Measurements from ENCODE around the gene PFDN1.

PFDN1 gene

DNA sequence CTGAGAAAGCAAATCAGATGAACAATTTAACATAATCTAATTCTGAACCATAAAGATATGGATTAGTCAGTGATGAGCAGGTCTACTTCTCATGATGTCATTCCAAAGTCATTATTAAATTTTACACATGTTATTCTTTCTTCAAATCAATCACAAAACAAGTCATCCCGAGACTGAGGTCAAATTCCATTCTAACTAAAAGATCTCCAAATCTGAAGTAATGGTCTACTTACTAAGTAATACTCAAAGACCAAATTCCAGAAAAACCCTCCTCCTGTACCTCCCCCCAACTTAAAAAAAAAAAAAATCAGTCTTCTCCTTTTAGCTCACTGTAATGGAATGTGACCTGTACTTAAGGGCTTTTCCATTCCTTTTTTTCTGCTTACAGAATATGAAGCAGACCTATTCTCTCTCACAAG is 4.7 kb downstream of the PFDN1 start:
- no peak for DNase-seq (ENCODE audit: low read depth in 2 of 2, low spot score in 1 of 2)

DNA sequence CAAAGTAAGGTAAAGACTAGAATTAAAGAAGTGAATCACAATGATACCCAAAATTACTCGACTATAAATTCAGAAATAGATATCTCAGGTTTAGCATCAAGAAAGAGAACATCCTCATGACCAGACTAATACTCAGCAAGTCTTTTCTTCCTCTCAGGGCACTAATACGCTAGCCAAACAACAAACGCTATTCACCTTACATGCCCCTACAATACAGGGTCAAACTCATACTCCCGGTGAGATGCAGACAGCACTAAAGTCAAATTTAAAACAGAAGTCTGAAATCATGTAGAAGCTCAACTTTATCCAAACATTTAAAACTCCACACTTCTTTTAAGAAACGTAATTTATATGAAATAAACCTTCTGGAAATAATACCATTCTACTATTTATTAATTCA is 5.6 kb downstream of the PFDN1 start:
- DNase-seq (ENCODE audit: low read depth in 2 of 2, low spot score in 1 of 2) = no peak

DNA sequence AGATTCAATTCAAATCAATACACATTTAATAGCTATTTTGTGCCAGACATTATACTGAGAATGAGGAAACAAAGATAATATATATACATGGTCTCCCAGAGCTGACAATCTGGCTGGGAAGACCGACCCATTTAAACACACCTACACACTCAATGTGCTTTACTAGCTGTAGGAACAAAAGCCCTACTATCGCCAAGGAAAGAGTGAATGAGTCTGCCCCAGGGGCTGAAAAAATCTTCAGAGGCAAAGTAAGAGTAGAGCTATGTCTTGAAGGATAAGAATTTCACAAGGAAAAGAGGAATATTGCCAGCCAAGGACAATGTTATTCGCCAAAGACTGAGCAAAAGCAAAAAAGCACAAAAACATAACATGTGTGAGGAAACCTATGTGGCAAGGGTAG is 6.6 kb downstream of the PFDN1 start:
- DNase-seq (ENCODE audit: low read depth in 2 of 2, low spot score in 1 of 2) = no peak

DNA sequence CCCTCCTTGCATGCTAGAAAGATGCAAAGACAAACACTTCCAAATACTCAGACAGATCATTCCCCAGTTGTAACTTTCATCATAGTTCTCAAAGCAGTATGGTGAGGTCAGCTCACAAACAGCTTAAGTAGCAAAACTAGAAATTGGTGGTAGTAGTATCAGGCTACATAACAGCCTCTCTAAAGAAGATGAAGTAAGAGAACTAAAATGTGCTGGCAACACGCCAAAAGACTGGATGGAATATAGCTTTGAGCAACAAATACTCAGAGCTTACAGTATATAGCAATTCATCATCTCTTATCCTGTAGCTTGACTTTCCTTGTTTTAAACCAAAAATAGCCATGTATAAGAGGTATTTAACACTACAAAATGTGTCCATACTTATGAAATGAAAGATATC is 7.5 kb downstream of the PFDN1 start:
- no peak for DNase-seq (ENCODE audit: low read depth in 2 of 2, low spot score in 1 of 2)

DNA sequence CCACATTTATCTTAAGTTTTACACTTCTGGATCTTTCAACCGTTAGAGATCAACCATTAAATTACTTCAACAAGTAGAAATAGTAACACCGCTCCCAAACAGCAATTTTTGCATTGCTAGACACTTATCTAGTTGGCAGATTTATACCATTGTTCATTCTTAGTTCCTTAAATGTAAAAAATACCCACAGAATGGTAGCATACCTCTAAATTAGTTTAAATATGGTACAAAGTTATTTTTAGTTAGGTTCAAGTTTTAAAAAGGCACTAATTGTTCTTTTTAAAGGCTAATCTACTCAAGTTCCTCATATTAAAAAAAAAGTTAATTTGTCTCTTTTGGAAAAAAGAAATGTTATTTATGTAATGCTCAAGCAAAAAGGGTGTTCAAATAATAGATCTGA is 8.1 kb downstream of the PFDN1 start:
- no peak for DNase-seq (ENCODE audit: low read depth in 2 of 2, low spot score in 1 of 2)

DNA sequence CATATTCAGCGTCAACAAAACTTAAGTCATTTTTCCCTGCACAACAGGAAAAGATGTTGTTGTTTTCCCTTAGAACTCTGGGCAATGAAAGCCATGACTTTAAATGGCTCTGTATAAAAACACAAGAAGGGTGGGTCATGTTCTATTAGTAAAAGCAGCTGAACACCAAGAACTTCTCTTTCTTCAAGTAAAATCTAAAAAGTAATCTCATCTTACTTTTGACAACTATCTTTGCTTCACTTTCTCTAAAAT is 9.1 kb downstream of the PFDN1 start:
- DNase-seq (ENCODE audit: low read depth in 2 of 2, low spot score in 1 of 2) = no peak

DNA sequence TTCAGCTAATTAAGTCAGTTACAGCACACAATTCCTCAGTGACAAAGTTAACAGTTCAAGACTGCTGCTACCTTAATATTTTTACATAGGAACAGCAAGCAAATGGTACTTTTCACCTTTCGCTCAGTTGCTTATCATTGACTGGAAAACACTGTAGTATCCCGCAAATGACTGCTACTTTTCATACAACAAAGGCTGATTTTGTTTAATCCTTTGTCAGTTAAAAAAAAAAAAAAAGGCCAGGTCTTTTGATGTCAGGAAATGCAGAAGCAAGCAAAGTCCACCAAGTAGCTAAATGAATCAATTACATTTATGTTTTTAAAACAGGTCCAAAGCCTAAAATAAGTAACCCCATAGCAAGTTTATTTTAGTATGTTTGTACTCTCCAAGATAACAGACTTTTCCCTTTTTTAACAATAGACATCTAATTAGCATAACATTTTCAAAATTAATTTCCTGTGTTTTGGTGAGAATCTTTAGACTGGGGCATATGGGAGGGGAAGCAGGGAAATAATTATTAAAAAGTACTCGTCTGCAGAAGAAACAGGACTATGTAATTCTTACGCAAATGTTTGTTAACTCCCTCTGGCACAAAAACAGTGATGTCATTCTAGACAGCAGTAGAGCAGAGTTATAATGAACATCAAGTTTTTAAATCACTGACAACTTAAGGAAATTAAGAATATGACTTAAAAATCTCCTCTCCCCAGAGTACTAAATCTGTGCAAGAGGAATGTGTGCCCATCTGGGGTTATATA is 9.6 kb downstream of the PFDN1 start:
- DNase-seq (ENCODE audit: low read depth in 2 of 2, low spot score in 1 of 2) = no peak

DNA sequence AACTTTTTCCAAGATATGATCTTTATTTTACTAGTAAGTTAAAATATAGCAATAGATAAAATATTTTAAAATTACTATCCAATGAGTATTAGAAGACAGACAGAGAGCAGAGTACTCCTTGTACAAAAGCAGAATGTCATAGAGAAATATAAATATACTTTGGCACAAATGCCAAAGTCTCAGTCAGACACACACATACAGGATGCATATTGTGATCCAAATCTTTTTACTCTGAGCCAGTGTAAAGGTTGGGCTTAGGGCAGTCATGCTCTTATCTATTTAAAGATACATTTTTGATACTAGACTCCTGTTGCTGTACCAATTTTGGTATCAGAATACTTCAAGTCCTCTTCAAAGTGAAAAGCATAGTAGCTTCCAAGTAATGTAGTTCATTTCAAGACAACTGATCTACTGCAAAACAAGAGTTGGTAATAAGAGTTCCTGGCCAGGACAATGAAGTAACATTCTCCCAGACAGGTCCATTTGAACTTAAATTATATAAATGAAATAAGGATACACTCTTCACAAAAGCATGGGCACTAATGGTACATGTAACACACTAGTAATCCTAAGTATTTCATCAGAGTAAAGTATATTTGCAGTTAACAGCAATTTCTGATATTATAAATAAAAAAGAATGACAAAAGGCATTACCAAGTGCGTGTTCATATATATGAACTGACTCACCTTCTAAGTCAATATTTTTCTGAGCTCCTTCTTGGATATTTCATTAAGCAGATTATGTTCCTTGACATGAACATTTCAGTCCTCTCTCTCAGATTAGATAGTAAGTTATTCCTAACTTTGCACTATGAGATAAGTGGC is 10.5 kb downstream of the PFDN1 start:
- no peak for DNase-seq (ENCODE audit: low read depth in 2 of 2, low spot score in 1 of 2)

DNA sequence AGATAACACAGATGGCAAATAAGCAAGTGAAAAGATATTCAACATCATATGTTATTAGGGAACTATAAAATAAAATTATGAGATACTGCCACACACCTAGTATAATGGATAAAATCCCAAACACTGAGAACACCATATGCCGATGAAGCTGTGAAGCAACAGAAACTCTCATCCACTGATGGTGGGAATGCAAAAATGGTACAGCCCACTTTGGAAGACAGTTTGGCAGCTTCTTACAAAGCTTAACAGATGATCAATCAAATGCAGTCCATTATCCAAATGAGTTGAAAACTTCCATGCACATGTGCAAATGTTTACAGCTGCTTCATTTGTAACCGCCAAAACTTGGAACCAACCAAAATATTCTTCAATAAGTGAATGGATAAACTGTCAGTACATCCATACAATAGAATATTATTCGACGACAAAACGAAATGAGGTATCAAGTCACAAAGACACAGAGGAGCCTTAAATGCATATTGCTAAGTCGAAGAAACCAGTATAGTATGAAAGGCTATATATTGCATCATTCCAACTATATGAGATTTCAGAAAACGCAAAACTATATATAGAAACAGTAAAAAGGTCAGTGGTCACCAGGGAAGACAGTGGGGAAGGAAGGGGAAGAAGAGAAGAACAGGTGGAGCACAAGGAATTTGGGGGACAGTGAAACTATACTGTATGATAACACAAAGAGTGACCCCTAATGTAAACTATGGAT is 14.9 kb downstream of the PFDN1 start:
- DNase-seq (ENCODE audit: low read depth in 2 of 2, low spot score in 1 of 2) = no peak

DNA sequence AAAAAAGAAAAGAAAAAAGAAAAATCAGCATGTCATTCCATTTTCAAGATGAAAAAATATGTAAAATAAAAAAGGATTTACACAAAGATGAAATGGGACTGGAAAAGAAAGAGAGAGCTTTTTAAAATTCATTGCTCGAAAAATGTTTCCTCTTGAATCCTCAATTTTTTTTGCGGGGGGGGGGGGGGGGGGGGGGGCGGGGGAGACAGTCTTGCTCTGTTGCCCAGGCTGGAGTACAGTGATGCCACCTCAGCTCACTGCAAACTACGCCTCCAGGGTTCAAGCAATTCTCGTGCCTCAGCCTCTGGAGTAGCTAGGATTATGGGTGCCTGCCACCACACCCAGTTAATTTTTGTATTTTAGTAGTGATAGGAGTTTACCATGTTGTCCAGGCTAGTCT is 16.5 kb downstream of the PFDN1 start:
- DNase-seq (ENCODE audit: low read depth in 2 of 2, low spot score in 1 of 2) = no peak

DNA sequence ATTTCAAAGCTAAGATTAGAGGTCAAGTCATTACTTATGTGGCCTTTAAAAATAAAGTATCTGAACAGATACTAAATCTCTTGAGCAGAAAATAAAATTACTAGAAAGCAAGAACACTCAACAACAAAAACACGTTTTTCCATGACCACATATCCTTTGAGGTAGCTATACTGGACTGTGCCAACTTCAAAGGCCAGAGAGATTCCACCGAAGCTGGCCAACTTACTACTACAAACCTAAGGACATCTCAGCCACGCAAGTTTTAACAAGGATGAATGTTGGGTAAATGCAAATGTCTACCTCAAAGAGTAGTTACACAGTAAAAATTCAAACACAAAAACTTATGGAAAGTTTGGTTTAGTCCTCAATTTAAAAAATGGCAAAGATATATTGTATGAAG is 18.9 kb downstream of the PFDN1 start:
- DNase-seq (ENCODE audit: low read depth in 2 of 2, low spot score in 1 of 2) = no peak

DNA sequence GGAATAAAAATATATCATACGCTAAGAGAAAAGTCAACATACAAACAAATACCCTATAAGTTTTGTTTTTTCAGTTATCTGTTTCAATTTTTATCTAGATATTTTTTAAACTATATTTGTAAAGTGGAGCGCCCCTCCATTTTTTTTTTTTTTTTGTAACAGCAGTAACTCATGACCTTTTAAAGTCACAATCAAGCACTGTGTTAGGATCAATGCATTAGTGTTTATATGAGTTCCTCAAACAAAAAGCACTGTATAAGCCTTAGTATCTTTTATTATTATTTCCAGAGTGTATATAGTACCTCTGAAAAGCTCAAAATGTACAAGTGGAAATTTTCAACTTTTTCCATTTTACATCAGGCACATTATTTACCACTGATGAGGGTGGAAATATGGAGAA is 20.6 kb downstream of the PFDN1 start:
- no peak for DNase-seq (ENCODE audit: low read depth in 2 of 2, low spot score in 1 of 2)

DNA sequence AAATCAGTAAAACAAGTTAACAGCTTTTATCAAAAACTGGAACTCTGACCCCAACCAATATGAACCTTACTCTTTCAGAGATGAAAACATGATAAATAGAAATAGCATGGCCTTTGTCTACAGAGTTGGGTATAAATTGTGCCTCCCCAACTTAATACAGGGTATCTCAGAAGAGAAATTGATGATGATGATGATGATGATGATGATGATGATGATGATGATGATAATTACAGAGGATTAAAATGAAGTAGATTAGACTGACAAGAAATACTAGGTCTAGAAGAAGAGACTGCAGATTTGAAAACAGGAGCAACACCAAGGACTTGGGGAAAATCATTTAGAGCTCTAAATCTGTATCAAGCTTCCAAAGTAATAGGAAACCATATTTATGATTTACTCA is 27.1 kb downstream of the PFDN1 start:
- no peak for DNase-seq (ENCODE audit: low read depth in 2 of 2, low spot score in 1 of 2)

DNA sequence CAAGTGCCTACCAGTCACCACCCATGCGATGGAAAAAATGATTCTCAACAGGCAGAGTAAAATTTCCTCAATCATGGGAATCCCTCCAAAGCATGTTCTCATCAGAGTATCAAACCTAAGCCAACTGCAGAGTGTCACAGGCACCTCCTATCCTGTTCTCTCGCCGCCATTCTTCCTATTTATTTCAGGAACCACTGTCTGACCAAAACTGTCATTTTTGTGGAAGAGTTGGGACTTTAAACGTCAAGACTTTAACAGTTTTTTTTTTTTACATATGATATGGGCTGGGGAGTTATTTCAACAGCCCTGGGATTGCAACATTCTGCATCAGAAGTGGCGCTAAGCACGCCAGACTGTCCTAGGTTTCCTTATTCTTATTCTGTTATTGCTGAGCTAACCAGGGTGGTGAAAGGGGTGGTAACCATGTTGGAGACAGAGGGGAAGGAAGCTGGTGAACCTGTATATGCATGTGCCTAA is 29.5 kb downstream of the PFDN1 start:
- no peak for DNase-seq (ENCODE audit: low read depth in 2 of 2, low spot score in 1 of 2)

DNA sequence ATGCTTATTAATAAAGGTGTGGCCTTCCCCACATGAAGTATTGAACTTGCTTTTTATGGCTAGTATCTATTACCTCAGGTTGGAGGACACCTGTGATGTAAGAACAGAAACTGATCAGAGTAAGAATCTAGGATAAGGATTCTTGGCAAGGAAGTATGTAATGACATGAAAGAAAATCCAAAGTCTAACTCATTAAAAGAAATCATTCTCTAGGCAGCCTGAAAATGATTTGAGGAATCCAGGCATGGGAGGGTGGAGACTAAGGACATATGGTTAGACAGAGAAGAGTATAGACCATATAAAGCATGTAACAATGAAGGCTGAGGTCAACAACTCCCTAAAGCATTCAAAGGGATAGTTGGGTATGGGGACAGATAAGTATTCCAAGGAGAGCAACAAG is 32.9 kb downstream of the PFDN1 start:
- no peak for DNase-seq (ENCODE audit: low read depth in 2 of 2, low spot score in 1 of 2)

DNA sequence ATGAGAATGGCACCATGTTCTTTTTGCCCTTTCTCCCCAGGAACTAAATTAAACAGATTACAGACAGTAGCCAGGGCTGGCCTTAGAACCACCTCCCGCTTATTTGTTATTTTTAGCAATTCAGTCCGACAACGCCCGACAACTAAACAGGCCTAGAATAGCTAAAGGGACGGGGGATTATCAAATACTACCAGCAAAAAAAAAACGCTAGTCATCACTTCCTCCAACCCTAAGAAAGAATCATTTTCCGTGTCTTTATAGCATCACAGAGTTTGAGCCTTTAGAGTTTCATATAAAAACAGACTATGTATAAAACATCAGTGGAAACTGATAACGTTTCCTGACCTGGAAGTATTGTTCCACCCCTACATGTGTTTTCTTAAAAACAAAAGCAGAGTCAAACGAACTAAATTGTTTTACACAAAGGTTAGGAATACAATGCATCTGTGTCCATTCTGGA is 35.3 kb downstream of the PFDN1 start:
- no peak for DNase-seq (ENCODE audit: low read depth in 2 of 2, low spot score in 1 of 2)

DNA sequence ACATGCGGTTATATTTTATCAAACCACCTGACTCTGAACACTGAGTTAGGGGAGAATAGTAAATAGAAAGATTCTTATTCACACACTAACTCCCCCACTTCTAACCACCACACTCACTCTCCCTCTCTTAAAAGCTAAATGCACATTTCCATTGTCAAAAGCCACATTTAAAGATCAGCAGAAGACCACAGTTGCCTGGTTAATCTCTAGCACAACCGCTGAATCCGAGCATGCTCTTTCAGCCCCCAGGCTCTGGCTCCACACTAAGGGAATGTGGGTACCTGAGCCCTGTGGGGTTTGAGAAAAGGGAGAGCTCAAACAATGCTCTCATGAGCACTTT is 35.7 kb downstream of the PFDN1 start:
- DNase-seq (ENCODE audit: low read depth in 2 of 2, low spot score in 1 of 2) = no peak

DNA sequence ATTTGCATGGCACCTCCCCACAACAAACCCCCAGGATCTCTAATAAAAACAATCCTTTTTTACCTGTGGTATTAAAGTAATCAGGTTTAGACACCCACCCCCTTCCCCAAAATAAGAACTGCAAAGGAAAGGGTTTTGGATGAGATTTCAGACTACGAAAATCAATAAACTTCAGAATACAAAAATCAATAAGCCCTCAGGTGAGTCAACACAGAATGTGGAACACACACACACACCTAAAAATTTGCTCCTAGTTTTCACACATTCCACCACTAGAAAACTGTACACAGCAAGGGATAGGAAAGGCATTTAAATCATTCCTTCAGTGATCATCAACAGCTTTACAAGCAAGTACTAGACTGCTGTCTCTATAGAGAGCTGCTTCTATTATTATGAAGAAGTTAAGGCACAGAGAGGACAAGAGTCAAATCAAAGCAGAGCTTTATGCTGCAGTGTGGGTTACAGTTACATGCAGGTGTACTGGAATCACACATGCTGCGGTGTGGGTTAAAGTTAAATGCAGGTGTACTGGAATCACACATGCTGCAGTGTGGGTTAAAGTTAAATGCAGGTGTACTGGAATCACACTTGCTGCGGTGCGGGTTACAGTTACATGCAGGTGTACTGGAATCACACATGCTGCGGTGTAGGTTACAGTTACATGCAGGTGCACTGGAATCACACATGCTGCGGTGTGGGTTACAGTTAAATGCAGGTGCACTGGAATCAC is 36.3 kb downstream of the PFDN1 start:
- no peak for DNase-seq (ENCODE audit: low read depth in 2 of 2, low spot score in 1 of 2)

DNA sequence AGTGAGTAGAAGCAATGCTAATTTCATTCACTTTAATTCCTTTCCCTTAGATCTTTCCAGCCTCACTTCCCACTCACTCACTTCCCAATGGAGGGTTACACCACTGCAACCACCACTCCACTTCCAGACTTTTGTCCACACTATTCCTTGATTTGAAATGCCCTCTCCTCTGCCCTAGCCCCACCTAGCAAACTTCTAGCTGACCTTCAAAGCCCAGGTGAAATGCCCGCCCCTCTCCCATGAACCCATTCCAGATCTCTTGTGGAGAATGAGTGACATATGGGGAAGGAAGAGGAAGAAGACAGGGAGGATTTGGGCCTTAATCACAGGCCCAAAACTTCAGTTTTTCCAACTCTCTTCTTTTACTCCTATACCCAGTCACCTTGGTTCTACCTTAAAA is 37.1 kb downstream of the PFDN1 start:
- no peak for DNase-seq (ENCODE audit: low read depth in 2 of 2, low spot score in 1 of 2)

DNA sequence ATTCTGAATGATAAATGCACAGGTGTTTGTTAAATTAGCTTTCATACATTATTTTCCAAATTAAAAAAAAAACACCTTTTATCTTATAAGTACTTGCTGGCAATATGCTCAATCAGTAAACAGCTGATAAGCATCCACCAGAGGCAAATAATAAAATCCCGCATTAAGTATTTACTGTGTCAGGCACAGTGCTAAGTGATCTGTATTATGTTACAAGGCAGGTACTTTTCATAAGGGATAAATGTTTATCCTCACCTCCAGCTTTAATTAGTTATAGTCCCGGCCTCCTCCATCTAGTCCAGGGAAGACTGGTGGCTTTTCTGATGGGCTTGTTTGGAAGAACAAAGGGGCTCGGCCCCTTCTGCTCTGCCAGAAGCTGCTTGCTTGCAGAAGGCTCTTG is 40.1 kb downstream of the PFDN1 start:
- no peak for DNase-seq (ENCODE audit: low read depth in 2 of 2, low spot score in 1 of 2)

DNA sequence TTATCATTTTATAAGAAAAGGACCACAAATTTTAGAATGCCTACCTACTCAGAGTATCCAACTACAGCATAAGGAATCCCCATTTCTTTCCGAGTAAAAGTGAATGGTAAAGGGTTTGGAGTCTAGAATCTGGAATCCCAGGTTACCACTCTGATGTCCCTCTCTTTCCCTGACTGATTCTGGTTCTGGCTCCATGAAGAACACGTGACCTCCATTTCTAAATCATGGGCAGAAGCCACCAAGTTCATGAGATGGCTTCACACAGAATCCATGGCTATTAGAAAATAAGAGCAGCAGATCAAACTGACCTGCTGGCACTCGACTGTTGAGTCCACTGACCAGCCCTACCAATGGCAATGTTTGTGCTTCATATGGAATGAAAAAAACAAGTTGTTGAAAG is 40.7 kb downstream of the PFDN1 start:
- no peak for DNase-seq (ENCODE audit: low read depth in 2 of 2, low spot score in 1 of 2)
